COR-L47 (cell line): Measurements from ENCODE around the gene ANKRD13B.
A peak's percentile ranks its signal among the peaks of the same experiment; 100 is the strongest.

ENCODE experiments used
- DNase-seq: peaks from one replicate; lab custom pipeline; 2025; lab: John Stamatoyannopoulos, UW

The ANKRD13B gene

GRCh38 chr17:29616300-29617048 is 23.5 kb downstream of the ANKRD13B start:
- no peak for DNase-seq

DNA sequence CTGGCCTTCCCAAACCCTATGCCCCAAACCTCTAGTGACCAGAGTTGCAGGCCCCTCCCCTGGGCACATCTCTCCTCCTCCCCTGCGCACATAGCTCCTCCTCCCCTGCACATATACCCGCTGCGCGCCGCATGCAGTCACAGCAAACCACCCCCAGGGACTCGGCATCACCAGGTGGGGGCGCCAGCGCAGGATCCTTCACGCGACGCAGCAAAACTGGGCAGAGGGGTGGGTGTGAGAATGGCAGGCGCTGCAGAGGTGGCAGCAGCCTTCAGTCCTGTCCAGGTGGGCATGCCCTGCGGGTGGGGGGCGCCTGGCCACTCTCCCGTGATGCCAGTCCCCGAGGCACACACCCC is 24.2 kb downstream of the ANKRD13B start:
- peak; percentile 85 for DNase-seq

GRCh38 chr17:29617481-29618271 is 24.7 kb downstream of the ANKRD13B start:
- DNase-seq, result peak; percentile 77

DNA sequence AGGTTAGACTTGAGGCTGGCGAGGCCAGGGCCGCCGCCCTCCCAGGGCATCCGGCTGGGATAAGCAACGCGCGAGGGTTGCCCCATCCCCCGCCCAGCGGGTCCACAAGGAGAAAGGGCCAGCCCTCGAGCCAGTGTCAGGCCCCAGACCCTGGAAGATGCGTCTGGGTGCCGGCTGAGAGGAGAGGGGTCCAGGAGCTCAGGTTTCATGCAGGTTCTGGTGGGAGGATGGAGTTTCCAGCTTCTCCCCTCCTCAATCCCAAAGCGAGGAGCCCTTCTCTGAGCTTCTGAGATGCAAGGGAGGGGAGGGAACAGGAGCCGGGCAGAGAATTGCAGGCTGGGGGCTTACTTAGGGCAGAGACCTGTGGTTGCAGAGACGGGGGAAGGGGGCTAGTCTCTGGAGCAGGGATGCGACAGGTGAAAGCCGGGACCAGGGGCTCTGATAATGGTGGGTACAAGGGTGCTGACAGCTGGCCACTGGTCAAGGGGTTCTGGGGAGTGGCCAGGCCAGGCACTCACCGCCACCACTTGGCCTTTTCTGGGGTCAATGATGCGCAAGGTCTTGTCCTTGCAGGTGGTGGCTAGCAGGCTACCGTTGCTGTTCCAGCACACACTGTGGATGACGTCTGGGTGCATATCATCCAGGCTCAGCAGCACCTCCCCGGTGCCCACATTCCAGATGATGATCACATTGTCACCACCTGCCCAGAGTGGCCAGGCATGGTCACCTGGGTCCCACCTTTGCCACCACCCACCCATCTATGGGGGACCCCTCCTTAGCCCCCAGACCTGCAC is 25.5 kb downstream of the ANKRD13B start:
- DNase-seq, result no peak

DNA sequence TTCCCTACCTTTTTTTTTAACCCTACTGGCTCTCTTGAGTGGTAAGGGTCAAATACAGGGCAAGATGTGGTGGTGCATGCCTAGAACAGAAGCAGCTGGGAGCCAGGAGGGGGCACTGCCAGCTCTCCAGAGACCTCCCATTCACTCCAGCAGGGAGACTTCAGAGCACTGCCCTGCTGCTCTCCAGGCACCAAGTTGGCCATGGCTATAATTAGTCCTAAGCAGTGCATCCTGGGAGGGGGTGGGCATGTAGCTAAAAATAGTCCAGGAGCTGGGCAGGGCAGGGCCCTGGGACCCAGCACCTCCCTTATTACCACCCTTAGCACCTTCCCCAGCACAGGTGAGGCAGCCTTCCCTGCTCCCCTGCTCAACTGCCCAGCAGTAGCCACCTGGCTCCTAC is 26.3 kb downstream of the ANKRD13B start:
- no peak for DNase-seq

DNA sequence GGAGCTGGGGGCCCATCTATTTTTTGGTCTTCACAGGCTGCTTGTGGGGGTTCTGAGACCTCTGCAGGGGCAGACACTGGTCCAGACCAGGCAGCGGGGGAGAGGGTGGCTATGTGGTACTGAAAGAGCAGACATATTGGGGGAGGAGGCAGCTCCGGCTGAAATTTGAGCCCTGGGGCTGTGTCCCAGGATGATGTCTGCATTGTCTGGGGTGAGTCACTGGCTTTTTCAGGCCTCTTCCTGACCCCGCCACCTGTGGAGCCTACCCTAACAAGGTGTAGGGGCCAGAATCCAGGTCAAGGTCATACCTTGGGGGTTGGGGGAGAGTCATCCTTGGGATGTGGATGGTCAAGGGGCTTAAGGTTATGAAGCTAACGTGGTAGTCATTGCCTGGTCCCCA is 27.3 kb downstream of the ANKRD13B start:
- DNase-seq, result no peak

DNA sequence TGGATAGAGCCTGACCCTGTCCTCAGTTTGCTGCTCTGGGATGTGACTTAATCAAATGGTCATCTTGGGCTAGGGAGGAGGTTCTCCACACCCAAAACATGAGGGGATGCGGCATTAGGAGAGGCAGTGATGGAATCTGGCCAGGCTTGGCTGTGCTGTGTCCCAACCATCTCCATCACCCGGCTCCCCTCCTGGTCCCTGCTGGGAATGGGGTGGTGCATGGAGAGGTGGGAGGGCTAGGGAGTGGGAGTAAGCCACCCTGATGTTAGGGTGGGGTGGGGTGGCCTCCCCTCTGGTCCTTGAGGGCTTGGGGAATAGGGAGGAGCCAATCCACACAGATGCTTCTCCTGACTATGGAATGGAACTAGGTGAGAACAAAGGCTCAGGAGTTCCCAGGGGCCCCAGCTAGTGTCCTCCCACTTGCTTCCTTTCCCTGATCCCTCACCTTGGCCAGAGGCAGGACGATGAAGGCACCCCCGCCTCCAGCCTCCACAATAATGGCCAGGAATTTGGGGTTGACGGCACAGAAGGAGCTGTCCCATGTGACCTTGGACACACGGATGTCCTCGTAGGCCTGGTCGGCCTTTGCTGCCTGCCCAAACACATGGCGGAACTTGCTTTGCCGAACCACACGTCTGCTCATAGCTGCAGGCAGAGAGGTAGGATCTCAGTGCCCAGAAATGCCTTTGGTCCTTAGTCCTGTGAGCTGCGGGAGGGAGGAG is 28.0 kb downstream of the ANKRD13B start:
- DNase-seq, result no peak

DNA sequence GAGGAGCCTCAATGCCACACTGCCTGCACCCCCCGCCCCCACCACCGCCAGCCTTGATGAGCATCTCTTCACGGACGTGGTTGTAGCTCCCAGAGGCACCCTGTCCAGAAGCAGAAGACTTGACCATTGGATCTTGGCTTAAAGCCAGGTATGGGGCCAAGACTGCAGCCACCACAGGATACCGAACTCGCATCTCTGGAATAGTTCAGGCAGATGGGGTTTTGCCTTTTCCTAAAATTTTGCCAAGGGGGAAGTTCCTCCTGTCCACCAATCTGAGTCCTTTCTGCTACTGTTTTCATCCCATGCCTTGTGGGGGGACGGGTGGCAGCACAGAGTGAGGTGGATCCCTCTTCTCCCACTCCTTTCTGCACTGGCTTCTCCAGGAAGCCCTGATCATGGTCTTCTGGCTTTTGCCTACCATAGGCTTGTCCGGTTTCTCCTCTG is 28.8 kb downstream of the ANKRD13B start:
- no peak for DNase-seq

- DNase-seq, result no peak
Observed at GRCh38 chr17:29622337-29623282, 29.7 kb downstream of the ANKRD13B start, which contains the start of gene CORO6. Gene CORO6, minus strand, starts transcription at chr17:29622912. Its CDS starts 1,491 bp downstream, at chr17:29621421.

GRCh38 chr17:29623283-29623647 is 30.3 kb downstream of the ANKRD13B start:
- no peak for DNase-seq

DNA sequence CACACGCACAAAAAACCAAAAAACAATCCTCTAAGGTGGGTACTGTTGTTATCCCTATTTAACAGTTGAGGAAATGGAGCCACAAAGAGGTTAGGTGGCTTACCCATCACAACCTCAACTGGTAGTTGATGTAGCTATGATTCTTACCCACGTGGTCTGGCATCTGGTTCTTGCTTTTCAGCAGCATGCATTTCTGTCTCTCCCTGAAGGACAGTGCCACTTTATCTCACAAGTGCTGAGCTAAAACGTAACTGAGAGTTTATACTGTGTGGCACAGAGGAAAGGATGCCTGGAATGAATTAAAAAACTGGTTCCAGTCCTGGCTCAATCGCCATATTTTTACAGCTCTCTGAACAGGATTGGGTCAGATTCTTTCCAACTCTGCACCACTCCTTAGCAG is 31.7 kb downstream of the ANKRD13B start:
- no peak for DNase-seq

DNA sequence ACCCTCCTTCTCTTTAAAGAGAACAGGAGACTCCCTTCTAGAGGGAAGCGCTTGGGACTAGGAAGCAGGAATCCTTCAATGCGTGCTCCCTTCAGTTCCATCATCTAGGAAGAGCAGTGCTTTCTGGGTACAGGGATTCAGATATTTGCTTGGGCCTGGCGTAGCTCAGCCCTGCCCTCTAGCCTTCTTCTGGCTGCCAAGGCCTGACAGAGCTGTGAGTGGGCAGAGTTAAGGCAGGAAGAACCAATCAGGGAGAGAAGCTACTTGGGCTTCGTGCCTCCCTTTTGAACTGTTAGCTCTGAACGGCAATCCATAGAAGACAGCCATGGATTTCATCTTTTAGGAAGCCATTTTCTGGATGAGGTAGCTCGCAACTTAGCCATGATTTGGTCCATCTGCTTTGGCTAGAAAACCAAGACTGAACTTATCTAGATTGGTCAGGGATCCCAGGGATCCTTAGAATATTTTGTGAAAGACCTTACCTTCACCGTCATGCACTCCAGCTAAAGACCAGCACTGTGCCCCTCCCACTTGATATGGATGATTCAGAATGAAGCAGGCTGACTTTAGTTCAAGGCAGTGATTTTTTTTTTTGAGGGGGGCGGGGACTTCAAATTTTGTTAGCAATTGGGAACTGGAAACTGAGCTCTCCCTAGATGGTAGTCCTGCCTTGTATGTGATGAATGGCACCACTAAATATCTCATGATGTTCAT is 32.3 kb downstream of the ANKRD13B start:
- no peak for DNase-seq

GRCh38 chr17:29627951-29628350 is 35.0 kb downstream of the ANKRD13B start:
- DNase-seq, result no peak

- no peak for DNase-seq
Observed at GRCh38 chr17:29628644-29629043, 35.7 kb downstream of the ANKRD13B start.

GRCh38 chr17:29629839-29630238 is 36.9 kb downstream of the ANKRD13B start:
- DNase-seq, result no peak

DNA sequence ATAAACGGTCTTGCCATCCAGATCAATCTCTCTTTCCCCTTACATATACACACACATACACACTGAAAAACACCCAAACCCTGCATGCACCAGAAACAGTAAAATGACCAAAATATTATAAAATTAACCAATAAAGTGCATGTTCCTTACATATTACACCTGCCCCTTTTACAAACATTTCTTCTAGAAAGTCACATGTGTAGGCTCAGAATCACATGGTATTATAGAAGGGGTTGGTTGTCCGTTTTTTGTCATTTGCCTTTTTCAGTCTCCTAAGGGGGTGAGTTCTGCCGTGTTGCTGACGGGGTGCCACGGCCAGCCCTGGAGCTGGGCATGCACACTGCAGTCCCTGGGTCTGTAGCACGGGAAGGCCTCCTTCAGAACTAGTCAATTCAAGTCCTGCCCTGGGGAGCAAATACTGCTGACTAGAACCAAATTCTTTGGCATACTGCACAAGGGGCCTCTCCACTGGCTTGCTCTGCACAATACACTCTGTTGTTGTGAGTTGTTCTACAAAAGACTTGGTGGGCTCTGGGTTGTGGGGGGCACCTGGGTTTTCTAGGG is 37.8 kb downstream of the ANKRD13B start:
- no peak for DNase-seq

DNA sequence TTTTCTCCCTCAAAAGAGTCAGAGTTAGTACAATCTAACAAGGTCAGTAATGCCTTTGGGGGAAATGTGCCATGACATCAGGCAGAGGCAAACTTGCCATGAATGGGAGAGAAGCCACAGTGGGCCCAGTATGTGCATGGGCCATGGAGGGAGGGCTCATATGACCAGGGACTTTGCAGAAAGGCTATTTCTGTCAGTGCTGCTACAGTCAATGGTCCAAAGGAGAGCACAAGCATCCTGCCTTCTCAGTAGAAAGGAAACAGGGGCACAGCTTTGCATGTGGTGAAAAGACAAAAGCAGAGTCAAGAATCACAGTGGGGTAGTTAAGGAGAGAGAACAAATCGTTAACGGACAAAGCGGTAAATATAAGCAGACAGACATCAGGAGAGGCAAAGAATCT is 41.0 kb downstream of the ANKRD13B start:
- DNase-seq, result no peak

GRCh38 chr17:29640413-29640812 is 47.5 kb downstream of the ANKRD13B start:
- DNase-seq, result no peak

DNA sequence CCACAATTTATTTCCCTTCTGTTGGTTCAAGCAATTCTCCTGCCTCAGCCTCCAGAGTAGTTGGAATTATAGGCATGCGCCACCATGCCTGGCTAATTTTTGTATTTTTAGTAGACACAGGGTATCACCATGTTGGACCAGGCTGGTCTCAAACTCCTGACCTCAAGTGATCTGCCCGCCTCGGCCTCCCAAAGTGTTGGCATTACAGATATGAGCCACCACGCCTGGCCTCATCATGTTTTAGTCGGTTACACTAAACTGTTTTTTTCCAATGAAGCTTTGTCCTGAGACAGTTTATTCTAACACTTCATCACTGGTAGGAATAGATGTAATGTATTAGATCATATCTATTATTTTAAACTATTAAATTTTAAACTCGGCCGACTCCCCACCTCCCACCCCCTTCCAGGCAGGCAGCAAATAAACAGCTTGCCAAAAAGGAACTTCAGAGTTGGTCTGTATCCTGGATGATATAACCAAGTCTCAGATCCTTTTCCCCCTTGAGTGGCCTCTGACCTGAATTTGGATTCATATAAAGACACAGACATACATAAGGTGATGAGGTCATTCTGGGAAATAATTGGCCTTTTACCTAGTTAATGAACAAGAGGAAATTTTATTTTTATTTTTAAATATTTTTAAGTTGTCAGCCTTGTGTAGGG is 48.2 kb downstream of the ANKRD13B start:
- no peak for DNase-seq
